OCI-LY3 (cell line): Measurements from ENCODE around the gene CCNI.

Experiments
- EZH2phosphoT487 ChIP-seq: fragments of 200-600 bp; shearing (Covaris generic); IDR thresholded peaks from 2 replicates; pipeline ENCODE4 v1.6.1; 2018; ENCODE audit warnings: antibody characterized with exemption, mixed run types, low read depth
- TF ChIP-seq, protein P1 (sequence below): fragments of 200-600, 300-600 bp; sonication (generic); IDR thresholded peaks from 2 replicates; pipeline ENCODE4 v1.5.1; 2014; ENCODE audit warnings: antibody characterized with exemption, low read length, low read depth

DNA sequence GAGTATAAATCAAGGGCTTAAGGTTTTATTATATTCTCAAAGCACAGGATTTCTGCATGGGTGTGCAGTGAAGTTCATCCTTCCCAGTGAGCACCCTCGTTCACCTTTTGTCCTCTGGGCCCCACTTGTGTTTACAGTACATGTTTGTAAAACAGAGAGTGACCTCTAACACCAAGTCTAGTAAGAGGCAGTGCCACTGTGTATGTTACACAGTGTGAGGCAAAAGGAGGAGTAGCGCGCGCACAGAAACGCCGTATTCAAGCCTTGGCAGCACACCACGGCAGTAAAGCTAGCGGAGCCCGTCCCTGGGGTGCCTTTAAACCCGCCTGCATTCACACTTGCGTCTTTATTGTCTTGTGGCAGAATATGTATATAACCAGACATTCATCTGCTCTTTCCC lies 51.9 kb downstream of the CCNI start:
- no peak for TF ChIP-seq EZH2phosphoT487
- TF ChIP-seq, protein P1, sequence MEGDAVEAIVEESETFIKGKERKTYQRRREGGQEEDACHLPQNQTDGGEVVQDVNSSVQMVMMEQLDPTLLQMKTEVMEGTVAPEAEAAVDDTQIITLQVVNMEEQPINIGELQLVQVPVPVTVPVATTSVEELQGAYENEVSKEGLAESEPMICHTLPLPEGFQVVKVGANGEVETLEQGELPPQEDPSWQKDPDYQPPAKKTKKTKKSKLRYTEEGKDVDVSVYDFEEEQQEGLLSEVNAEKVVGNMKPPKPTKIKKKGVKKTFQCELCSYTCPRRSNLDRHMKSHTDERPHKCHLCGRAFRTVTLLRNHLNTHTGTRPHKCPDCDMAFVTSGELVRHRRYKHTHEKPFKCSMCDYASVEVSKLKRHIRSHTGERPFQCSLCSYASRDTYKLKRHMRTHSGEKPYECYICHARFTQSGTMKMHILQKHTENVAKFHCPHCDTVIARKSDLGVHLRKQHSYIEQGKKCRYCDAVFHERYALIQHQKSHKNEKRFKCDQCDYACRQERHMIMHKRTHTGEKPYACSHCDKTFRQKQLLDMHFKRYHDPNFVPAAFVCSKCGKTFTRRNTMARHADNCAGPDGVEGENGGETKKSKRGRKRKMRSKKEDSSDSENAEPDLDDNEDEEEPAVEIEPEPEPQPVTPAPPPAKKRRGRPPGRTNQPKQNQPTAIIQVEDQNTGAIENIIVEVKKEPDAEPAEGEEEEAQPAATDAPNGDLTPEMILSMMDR = no peak
